HAP-1 (cell line): ENCODE measurements around the gene RELL1.

Experiments
- DNase-seq, 2 experiments: peaks; one replicate each; pipeline ENCODE4 v3.0.0-alpha.2; 2016 to 2020; ENCODE audit warnings: low spot score in 2 of 2
- H3K27me3 ChIP-seq: fragments of 250-450 bp; sonication (Bioruptor Pico); 2 replicates; pipeline ENCODE4 v1.5.1; 2020; ENCODE audit warnings: low read depth, mild to moderate bottlenecking, moderate library complexity
- H3K36me3 ChIP-seq: fragments of 250-450 bp; sonication (Bioruptor Pico); replicated peaks from 2 replicates; pipeline ENCODE4 v1.5.1; 2020; ENCODE audit warnings: mild to moderate bottlenecking
- H3K4me1 ChIP-seq: fragments of 250-450 bp; sonication (Bioruptor Pico); 2 replicates; pipeline ENCODE4 v1.5.1; 2020; ENCODE audit warnings: mild to moderate bottlenecking
- H3K4me3 ChIP-seq: fragments of 250-450 bp; sonication (Bioruptor Pico); 2 replicates; pipeline ENCODE4 v1.5.1; 2020; ENCODE audit warnings: mild to moderate bottlenecking, moderate library complexity
- H3K9me3 ChIP-seq: fragments of 250-450 bp; sonication (Bioruptor Pico); 2 replicates; pipeline ENCODE4 v1.5.1; 2020; ENCODE audit warnings: mild to moderate bottlenecking, moderate library complexity
- in situ Hi-C: fragments of 300-500 bp; cut with MboI; formaldehyde crosslinking; loops from 3 replicates; pipeline ENCODE4 v1.14.3; 2020; ENCODE audit warnings: low sequenced_read_pairs, inconsistent platforms, mixed read lengths

RELL1 gene

GRCh38 chr4:37666625-37667071 is 19.5 kb downstream of the RELL1 start:
- no peaks in the 10 kb centered on the region for H3K36me3 ChIP-seq
- DNase-seq = no peak

GRCh38 chr4:37665333-37666320 is 20.5 kb downstream of the RELL1 start:
- in situ Hi-C loops = no loop called here
- H3K4me3 ChIP-seq = no peak overlapping the region
- no peak for DNase-seq
- H3K27me3 ChIP-seq = no peaks in the 10 kb centered on the region
- no peaks in the 10 kb centered on the region for H3K4me1 ChIP-seq
- no peaks in the 10 kb centered on the region for H3K9me3 ChIP-seq
- H3K36me3 ChIP-seq = no peaks in the 10 kb centered on the region

More at GRCh38 chr4:37666625-37667071, 19.5 kb downstream of the RELL1 start:
- in situ Hi-C loops = no loop called here
- H3K27me3 ChIP-seq = no peaks in the 10 kb centered on the region
- H3K9me3 ChIP-seq = no peaks in the 10 kb centered on the region
- no peaks in the 10 kb centered on the region for H3K4me1 ChIP-seq
- H3K4me3 ChIP-seq = no peak overlapping the region

- Histone ChIP-seq H3K9me3 (no peaks in the 10 kb centered on the region), H3K4me1 (no peaks in the 10 kb centered on the region), H3K27me3 (no peaks in the 10 kb centered on the region), H3K4me3 (no peak overlapping the region), H3K36me3 (no peaks in the 10 kb centered on the region)
- in situ Hi-C loops = no loop called here
- DNase-seq = no peak
Measured at GRCh38 chr4:37664696-37665095, 21.5 kb downstream of the RELL1 start.

GRCh38 chr4:37663552-37663951 is 22.6 kb downstream of the RELL1 start:
- Histone ChIP-seq H3K4me1 (no peaks in the 10 kb centered on the region), H3K4me3 (no peak overlapping the region), H3K36me3 (no peaks in the 10 kb centered on the region), H3K9me3 (no peaks in the 10 kb centered on the region), H3K27me3 (no peaks in the 10 kb centered on the region)
- DNase-seq = no peak
- in situ Hi-C loops = no loop called here

GRCh38 chr4:37662861-37663390 is 23.2 kb downstream of the RELL1 start:
- no peaks in the 10 kb centered on the region for H3K27me3 ChIP-seq
- H3K9me3 ChIP-seq = no peaks in the 10 kb centered on the region
- in situ Hi-C loops = no loop called here
- no peak for DNase-seq
- H3K4me1 ChIP-seq = no peaks in the 10 kb centered on the region
- no peak overlapping the region for H3K4me3 ChIP-seq
- no peaks in the 10 kb centered on the region for H3K36me3 ChIP-seq

GRCh38 chr4:37662251-37662650 is 23.9 kb downstream of the RELL1 start:
- Histone ChIP-seq H3K9me3 (no peaks in the 10 kb centered on the region), H3K4me1 (no peaks in the 10 kb centered on the region), H3K4me3 (no peak overlapping the region), H3K36me3 (no peaks in the 10 kb centered on the region), H3K27me3 (no peaks in the 10 kb centered on the region)
- no peak for DNase-seq
- in situ Hi-C loops = no loop called here

- H3K36me3 ChIP-seq = no peaks in the 10 kb centered on the region
- no peak overlapping the region for H3K4me3 ChIP-seq
- H3K4me1 ChIP-seq = no peaks in the 10 kb centered on the region
- H3K27me3 ChIP-seq = no peaks in the 10 kb centered on the region
- in situ Hi-C loops = no loop called here
- no peaks in the 10 kb centered on the region for H3K9me3 ChIP-seq
- no peak for DNase-seq
Measured at GRCh38 chr4:37661772-37662171, 24.4 kb downstream of the RELL1 start.

- in situ Hi-C loops = no loop called here
- Histone ChIP-seq H3K4me1 (no peaks in the 10 kb centered on the region), H3K4me3 (no peak overlapping the region), H3K27me3 (no peaks in the 10 kb centered on the region), H3K9me3 (no peaks in the 10 kb centered on the region), H3K36me3 (no peaks in the 10 kb centered on the region)
- DNase-seq = no peak
Measured at GRCh38 chr4:37659696-37660095, 26.5 kb downstream of the RELL1 start.

- Histone ChIP-seq H3K36me3 (no peaks in the 10 kb centered on the region), H3K9me3 (no peaks in the 10 kb centered on the region), H3K4me3 (no peak overlapping the region), H3K4me1 (no peaks in the 10 kb centered on the region; the same call in 1 of the 2 replicates), H3K27me3 (no peaks in the 10 kb centered on the region)
- in situ Hi-C loops = no loop called here
- DNase-seq = no peak
Measured at GRCh38 chr4:37656649-37657048, 29.5 kb downstream of the RELL1 start.

- DNase-seq = no peak
- no peaks in the 10 kb centered on the region for H3K27me3 ChIP-seq
- in situ Hi-C loops = no loop called here
Measured at GRCh38 chr4:37653601-37654000, 32.6 kb downstream of the RELL1 start.

GRCh38 chr4:37652747-37653527 is 33.2 kb downstream of the RELL1 start:
- Histone ChIP-seq H3K36me3 (no peaks in the 10 kb centered on the region; the same call in 1 of the 2 replicates), H3K4me3 (no peak overlapping the region), H3K27me3 (no peaks in the 10 kb centered on the region), H3K4me1 (no peaks in the 10 kb centered on the region; the same call in 1 of the 2 replicates), H3K9me3 (no peaks in the 10 kb centered on the region)
- in situ Hi-C loops = no loop called here
- no peak for DNase-seq

More at GRCh38 chr4:37653601-37654000, 32.6 kb downstream of the RELL1 start:
- Histone ChIP-seq H3K9me3 (no peaks in the 10 kb centered on the region), H3K4me1 (no peaks in the 10 kb centered on the region; the same call in 1 of the 2 replicates), H3K4me3 (no peak overlapping the region), H3K36me3 (no peaks in the 10 kb centered on the region)

GRCh38 chr4:37651781-37652377 is 34.3 kb downstream of the RELL1 start:
- DNase-seq = no peak
- Histone ChIP-seq H3K4me3 (no peak overlapping the region), H3K36me3 (no peaks in the 10 kb centered on the region; the same call in 1 of the 2 replicates), H3K4me1 (no peaks in the 10 kb centered on the region; the same call in 1 of the 2 replicates), H3K9me3 (no peaks in the 10 kb centered on the region), H3K27me3 (no peaks in the 10 kb centered on the region)
- in situ Hi-C loops = no loop called here

- no peak for DNase-seq
- Histone ChIP-seq H3K36me3 (no peaks in the 10 kb centered on the region; the same call in 1 of the 2 replicates), H3K9me3 (no peaks in the 10 kb centered on the region), H3K4me1 (no peaks in the 10 kb centered on the region; the same call in 1 of the 2 replicates), H3K27me3 (no peaks in the 10 kb centered on the region), H3K4me3 (no peak overlapping the region)
- in situ Hi-C loops = no loop called here
Measured at GRCh38 chr4:37650481-37650880, 35.7 kb downstream of the RELL1 start.
